Measurements from ENCODE around the gene RBMS1.

RBMS1 gene

GRCh38 chr2:160241251-160242137 lies 252.1 kb downstream of the RBMS1 start:
- no peak for DNase-seq

DNA sequence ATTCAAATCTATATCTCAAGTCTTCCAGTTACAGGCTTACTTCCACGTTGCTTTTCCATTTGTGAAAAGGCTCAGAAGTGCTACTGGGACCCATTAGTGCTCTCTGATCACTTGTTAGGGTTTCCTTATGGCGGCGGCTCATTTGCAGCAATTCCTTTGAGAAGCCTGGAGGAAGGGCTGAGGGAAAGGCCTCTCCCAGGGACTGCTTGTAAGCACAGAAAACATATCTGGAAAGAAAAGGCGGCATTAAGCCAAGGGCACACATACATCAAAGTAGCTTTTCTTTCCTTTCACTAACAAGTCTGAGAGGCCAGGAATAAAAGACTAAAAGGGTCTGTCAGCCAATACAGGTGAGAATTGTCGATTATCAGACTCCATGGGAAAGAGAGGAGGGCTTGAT lies 254.2 kb downstream of the RBMS1 start:
- DNase-seq, result no peak

- DNase-seq, result no peak
Measured at GRCh38 chr2:160238392-160238791, 255.2 kb downstream of the RBMS1 start.

DNA sequence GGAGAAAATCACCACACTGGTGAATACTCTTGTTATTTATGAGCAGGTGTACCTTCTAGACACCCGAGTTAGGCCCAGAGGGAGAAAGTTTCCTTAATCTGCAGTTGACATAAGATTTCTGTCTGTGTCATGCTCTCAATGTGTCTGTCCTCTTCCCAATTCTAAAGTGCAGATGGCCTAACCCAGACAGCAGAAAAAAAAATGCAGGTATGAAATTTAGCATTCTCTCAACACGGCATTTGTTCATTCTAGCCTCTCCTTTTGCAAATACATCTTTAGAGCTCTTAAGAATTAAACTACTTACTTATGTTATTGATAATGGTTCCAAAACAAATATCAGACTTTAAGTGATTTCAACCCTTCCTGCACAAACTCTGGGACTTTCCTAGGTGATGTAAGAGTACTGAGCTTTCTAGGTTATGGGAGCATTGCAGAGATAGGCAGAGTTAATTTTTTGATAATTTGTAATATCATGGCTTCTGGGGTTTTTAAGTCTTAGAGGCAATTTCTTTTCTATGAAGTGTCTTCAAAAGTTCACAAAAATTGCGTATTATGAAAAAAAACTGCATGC lies 260.6 kb downstream of the RBMS1 start:
- DNase-seq, result no peak

- no peak for DNase-seq
Measured at GRCh38 chr2:160229591-160229990, 264.0 kb downstream of the RBMS1 start.

GRCh38 chr2:160228141-160228917 lies 265.3 kb downstream of the RBMS1 start:
- no peak for DNase-seq

DNA sequence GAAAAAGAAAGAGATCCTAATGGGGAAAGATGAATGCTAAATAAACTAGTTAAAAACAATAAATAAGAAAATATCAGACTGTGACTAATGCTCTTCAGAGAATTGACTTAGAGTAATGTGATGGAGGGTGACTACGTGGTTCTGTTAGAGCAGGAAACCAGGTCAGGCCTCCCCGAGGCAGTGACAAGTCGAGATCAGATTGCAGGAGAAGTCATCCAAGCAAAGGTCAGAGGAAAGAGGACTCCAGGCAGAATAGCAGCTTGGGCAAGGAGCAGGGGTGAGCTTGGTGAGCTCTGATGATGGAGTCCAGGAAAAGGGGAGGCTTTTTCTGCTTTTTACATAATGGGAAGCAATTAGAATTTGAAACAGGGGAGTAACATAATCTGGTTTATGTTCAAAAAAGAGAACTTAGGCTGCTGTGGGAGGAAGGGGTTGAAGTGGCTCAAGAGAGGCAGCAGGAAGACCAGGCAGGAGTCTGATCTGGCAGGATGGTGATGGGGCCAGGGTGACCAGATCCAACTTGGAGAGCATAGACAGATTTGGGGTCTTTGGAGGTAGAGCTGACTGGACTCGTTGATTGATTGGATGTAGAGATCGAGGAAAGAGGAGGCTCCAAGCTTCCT lies 266.2 kb downstream of the RBMS1 start:
- no peak for DNase-seq

DNA sequence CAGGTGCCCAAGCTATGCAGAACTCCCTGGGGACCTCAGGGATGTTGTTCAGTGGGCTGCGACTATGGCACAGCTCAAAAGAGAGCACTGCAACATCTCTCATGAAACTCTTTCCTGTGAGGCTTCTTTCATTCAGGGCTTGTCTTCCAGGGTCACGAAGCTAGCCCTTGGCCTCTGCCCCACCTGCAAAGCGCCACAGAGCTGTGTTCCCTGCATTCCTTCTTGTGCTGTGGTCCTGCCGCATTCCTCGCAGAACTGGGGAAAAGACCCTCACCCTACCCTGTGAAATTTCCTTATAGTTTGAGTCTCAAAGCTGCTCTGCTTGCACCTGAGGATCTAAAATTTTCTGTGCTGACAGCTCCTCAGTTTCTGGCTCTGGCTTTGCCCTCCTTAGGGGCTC lies 267.2 kb downstream of the RBMS1 start:
- DNase-seq, result no peak

- DNase-seq, result no peak
Measured at GRCh38 chr2:160225722-160226121, 267.9 kb downstream of the RBMS1 start.

DNA sequence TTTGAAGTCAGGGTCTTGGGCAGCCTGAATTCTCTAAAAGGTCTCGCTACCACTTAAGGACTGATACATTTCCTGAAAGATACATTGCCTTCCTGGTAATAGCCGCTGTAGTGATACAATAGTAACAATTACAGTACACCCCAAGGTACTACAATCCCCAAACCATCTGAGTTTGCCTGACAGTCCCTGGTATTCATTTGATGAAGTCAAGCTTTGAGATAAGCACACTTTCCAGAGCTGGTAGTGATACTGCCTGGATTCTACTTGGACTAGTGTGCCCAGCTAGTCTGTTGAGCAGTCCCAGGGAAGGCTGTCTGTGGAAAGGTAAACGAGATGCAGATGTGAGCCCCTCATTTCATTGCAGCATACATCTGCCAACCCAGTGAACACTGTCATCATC lies 269.1 kb downstream of the RBMS1 start:
- no peak for DNase-seq

DNA sequence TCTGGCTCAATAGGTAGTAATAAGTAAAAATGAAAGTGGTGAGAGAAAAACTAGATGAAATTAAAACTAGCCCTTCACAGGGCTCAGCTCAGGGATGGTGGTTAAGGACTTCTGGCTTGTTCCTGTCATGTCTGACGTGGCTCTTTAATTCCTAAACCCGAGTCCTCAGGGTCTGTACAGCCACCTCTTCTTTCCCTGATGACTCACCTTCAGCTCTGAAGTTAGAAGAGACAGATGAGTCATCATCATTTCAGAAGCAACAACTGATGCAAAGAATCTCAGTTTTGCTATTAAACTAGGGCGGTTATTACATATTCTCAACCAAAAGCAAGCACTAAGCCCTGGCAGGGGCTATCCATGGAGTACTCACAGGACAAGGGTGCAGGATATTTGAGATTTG lies 269.5 kb downstream of the RBMS1 start:
- DNase-seq, result no peak

- no peak for DNase-seq
Measured at GRCh38 chr2:160223560-160223959, 270.0 kb downstream of the RBMS1 start.

GRCh38 chr2:160222546-160223283 lies 270.9 kb downstream of the RBMS1 start:
- no peak for DNase-seq
